ENCODE data around the gene GRAP2. TPM values are rescaled to one million over a fixed set of nuclear protein-coding genes. Genes with fewer than 3 reads are reported as not detected.

The GRAP2 gene
- total and polyA plus RNA-seq, 10 of the 15 experiments (the other 5 are each of a cell fraction or from before 2014, with no cell fraction given) = 3.3 to 79.1 (median 59.6) TPM

- H3K4me1 ChIP-seq (ENCODE audit: control insufficient read depth, insufficient read depth, low read length) = peaks cover 16% of the 10 kb centered on the region
- H3K27ac ChIP-seq (ENCODE audit: control insufficient read depth, insufficient read depth) = no peak overlapping the region
- ChIA-PET POLR2A (interaction anchor here (0.6 kb wide), 1 partner anchor 411 kb away, joined by 3 read pairs; no protein-coding TSS in a partner anchor), SMC1A (ENCODE audit: uncharacterized antibody, unreplicated experiment) (interaction anchor here (1.0 to 11.4 kb wide), 8 partner anchors 8 to 158 kb away, joined by 3 to 102 read pairs (median 10); partner anchors contain the start of gene GRAP2), CTCF (interaction anchor here (1.8 to 6.0 kb wide), 3 partner anchors 9 to 100 kb away, joined by 4 to 39 read pairs (median 16); no protein-coding TSS in a partner anchor), RAD21 (ENCODE audit: unreplicated experiment) (no interaction called here)
- FAIRE-seq (no peak), DNase-seq (ENCODE audit: low read depth, low spot score) (no peak), ATAC-seq (no peak)
- no peak overlapping the region for H2AFZ ChIP-seq (ENCODE audit: control insufficient read depth, low read depth, low read length)
- TF ChIP-seq ASH2L (IDR thresholded peaks at IDR 0.05; ENCODE audit: borderline replicate concordance, low read depth) = no peak
- no peak for TF ChIP-seq ZBTB11 (CRISPR knock-in tag; IDR thresholded peaks at IDR 0.05)
- no peak for TF ChIP-seq STAT3 (IDR thresholded peaks at IDR 0.05; ENCODE audit: low read depth, low read length)
- no peak for TF ChIP-seq KDM1A (IDR thresholded peaks at IDR 0.05; ENCODE audit: borderline replicate concordance)
- no peak for TF ChIP-seq E2F8 (IDR thresholded peaks at IDR 0.05; ENCODE audit: low read depth, partially characterized antibody)
- no peak for TF ChIP-seq NFXL1 (IDR thresholded peaks at IDR 0.05; ENCODE audit: borderline replicate concordance)
- no peak for TF ChIP-seq MAX (IDR thresholded peaks at IDR 0.05; ENCODE audit: low read depth, low read length)
- no peak for TF ChIP-seq HCFC1 (IDR thresholded peaks at IDR 0.05; ENCODE audit: low read length)
- no peak for TF ChIP-seq ZNF592 (IDR thresholded peaks at IDR 0.05)
- no TSS peak for BruUV-seq (replicated peaks)
- no peaks in the 10 kb centered on the region for H4K20me1 ChIP-seq (ENCODE audit: control insufficient read depth, insufficient read depth)
- H3K9me3 ChIP-seq (replicated peaks; ENCODE audit: control insufficient read depth, insufficient read depth, low read length) = no peaks in the 10 kb centered on the region
- H3K27me3 ChIP-seq (replicated peaks in 1 of 2; ENCODE audit: control insufficient read depth in 2 of 2, insufficient read depth in 2 of 2, low read length in 1 of 2) = no peaks in the 10 kb centered on the region
- H3K4me3 ChIP-seq = no peak overlapping the region
- H3K36me3 ChIP-seq (ENCODE audit: control insufficient read depth in 2 of 2, insufficient read depth in 2 of 2, low read length in 1 of 2) = peaks cover 7 to 13% of the 10 kb centered on the region in 2 experiments; a peak in 3 of 4 replicates
- in situ Hi-C loops (cut with MboI) (no loop called here), intact Hi-C loops (cut with micrococcal nuclease; ENCODE audit: unreplicated experiment) (no loop called here)
- peaks cover 96% of the 10 kb centered on the region for H3K79me2 ChIP-seq (ENCODE audit: control insufficient read depth, insufficient read depth, low read length)
- WGBS (ENCODE audit: insufficient coverage, insufficient replicate concordance, low lambda C conversion rate, missing lambda C conversion rate) = 96% methylated on average over 18 of the region's 18 CpGs
- H3K4me2 ChIP-seq (ENCODE audit: control insufficient read depth, insufficient read depth) = no peak overlapping the region
- H3K9ac ChIP-seq (ENCODE audit: control insufficient read depth, insufficient read depth, low read length) = no peak overlapping the region
These were observed 23.4 kb downstream of the GRAP2 start for GRCh38 chr22:39924286-39924685.
